Right lobe of liver (tissue), 6 donors: ENCODE results near the gene CDCP2. TPM values are rescaled to one million over a fixed set of nuclear protein-coding genes. Genes with fewer than 3 reads are reported as not detected.

Experiments used
- ATAC-seq, 4 donors: fragments of 200-7000 bp; cut with Tn5 transposase; one replicate each; pipeline ENCODE4 v1.9.1; 2020; ENCODE audit warnings: mild to moderate bottlenecking in 4 of 4, moderate library complexity in 4 of 4
- DNase-seq, 3 donors: peaks; one replicate each; pipeline ENCODE4 v3.0.0-alpha.2; 2020
- H3K27ac ChIP-seq, 3 donors: fragments of 200-600 bp; one replicate each; pipeline ENCODE4 v1.8.0; 2022
- H3K27me3 ChIP-seq, 2 donors: fragments of 200-600 bp; one replicate each; pipeline ENCODE4 v1.8.0; 2022
- H3K36me3 ChIP-seq, 4 donors: fragments of 200-600 bp; sonication (generic) in 1 of 4; one replicate each; pipeline versions ENCODE4 v1.5.1 to v1.8.0; 2017 to 2022; ENCODE audit warnings: control low read depth in 1 of 4
- H3K4me1 ChIP-seq, 4 donors: fragments of 200-600 bp; sonication (generic) in 1 of 4; one replicate each; pipeline versions ENCODE4 v1.5.1 to v1.8.0; 2017 to 2022; ENCODE audit warnings: control low read depth in 1 of 4
- H3K4me3 ChIP-seq, 3 donors: fragments of 200-600 bp; one replicate each; pipeline ENCODE4 v1.8.0; 2022
- H3K9me3 ChIP-seq, 4 donors: fragments of 200-600 bp; sonication (generic) in 1 of 4; one replicate each; pipeline versions ENCODE4 v1.5.1 to v1.8.0; 2017 to 2022; ENCODE audit warnings: control low read depth in 1 of 4
- POLR2A ChIP-seq: fragments of 450-650 bp; IDR thresholded peaks from one replicate; pipeline ENCODE4 v1.6.1; 2017; ENCODE audit warnings: antibody characterized with exemption, mild to moderate bottlenecking
- WGBS: methylation state at CpG from one replicate; pipeline ENCODE4 v1.1.6; 2018; ENCODE audit warnings: low coverage, low lambda C conversion rate; ENCODE audit not compliant: insufficient coverage; ENCODE audit errors: missing lambda C conversion rate; 5-methylcytosine and 5-hydroxymethylcytosine counted together
- intact Hi-C, 2 donors: fragments of 100-400 bp; cut with DNase I; formaldehyde crosslinking; loops; one replicate each; pipeline versions ENCODE4 v1.11.2 to v1.14.1; 2022
- total RNA-seq, 6 experiments: library from RNA; depleted of rRNA in 2 of 6; stranded (reverse); fragments of >200 nt in 2 of 6; fragmentation: NEBNext Ultra II Directional in 3 of 6; extraction: Animal tissue kit (Norgen Biotek cat#: 25700) in 3 of 6; gene quantifications; one replicate each; pipeline versions ENCODE4 v1.1.0 to v1.2.4, GENCODE V29; 2016 to 2023
- TF ChIP-seq, protein P1 (sequence below), 4 donors: fragments of 200-600 bp in 3 of 4; fragments of 450-650 bp in 1 of 4; IDR thresholded peaks; one replicate each; pipeline versions ENCODE4 v1.5.1 to v1.8.0; 2016 to 2022; ENCODE audit warnings: antibody characterized with exemption in 4 of 4, mild to moderate bottlenecking in 2 of 4
- donor health status: DM: no; HTN: yes; CAD: no.
- donor health status: DM: no; HTN: no; CAD: no.
- donor health status: DM: no; HTN: no; CAD: no.
- donor health status: DM: no; HTN: yes; CAD: no.
- donor health status: DM: no; HTN: yes; CAD: no.

Gene CDCP2
- total RNA-seq, 6 experiments from 2014 or later: not detected

GRCh38 chr1:54124472-54124871 is 28.3 kb downstream of the CDCP2 start:
- no peaks in the 10 kb centered on the region for H3K27me3 ChIP-seq
- intact Hi-C loops: loop anchor here in 1 of 2 donors (10.0 kb wide), 1 partner anchor 360 kb away; no protein-coding TSS in a partner anchor
- DNase-seq: no peak
- no peak for TF ChIP-seq POLR2A
- TF ChIP-seq, protein P1, sequence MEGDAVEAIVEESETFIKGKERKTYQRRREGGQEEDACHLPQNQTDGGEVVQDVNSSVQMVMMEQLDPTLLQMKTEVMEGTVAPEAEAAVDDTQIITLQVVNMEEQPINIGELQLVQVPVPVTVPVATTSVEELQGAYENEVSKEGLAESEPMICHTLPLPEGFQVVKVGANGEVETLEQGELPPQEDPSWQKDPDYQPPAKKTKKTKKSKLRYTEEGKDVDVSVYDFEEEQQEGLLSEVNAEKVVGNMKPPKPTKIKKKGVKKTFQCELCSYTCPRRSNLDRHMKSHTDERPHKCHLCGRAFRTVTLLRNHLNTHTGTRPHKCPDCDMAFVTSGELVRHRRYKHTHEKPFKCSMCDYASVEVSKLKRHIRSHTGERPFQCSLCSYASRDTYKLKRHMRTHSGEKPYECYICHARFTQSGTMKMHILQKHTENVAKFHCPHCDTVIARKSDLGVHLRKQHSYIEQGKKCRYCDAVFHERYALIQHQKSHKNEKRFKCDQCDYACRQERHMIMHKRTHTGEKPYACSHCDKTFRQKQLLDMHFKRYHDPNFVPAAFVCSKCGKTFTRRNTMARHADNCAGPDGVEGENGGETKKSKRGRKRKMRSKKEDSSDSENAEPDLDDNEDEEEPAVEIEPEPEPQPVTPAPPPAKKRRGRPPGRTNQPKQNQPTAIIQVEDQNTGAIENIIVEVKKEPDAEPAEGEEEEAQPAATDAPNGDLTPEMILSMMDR (IDR thresholded peaks at IDR 0.05): no peak
- WGBS: 20% methylated on average over 3 of the region's 9 CpGs
- peaks cover 0 to 5% (median 2%) of the 10 kb centered on the region in 4 donors for H3K4me1 ChIP-seq
- ATAC-seq: peak in 2 of 4 donors; percentile 15 to 20
- no peaks in the 10 kb centered on the region for H3K9me3 ChIP-seq
- H3K27ac ChIP-seq: no peak overlapping the region
- no peak overlapping the region for H3K4me3 ChIP-seq
- H3K36me3 ChIP-seq: no peaks in the 10 kb centered on the region

DNA sequence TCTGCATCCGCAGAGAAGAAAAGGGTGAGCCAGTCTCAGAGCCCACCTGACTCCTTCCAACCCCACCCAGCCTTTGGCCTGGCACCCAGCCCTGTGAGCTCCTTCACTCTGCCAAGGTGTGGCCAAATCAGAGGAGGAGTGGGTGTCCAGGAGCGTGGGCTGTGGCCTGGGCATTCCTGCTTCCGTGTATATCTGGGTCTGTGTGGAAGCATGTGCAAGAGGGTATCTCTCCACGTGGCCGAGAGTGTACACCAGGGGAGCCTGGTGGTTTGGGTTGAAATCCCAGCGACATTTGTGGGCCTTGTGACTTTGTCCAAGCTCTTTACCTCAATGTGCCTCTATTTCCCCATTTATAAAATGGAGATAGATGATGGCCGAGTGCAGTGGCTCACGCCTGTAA is 29.8 kb downstream of the CDCP2 start:
- no peak overlapping the region for H3K27ac ChIP-seq
- H3K27me3 ChIP-seq: no peaks in the 10 kb centered on the region
- TF ChIP-seq, protein P1 (IDR thresholded peaks at IDR 0.05): no peak
- no peak for TF ChIP-seq POLR2A
- 94% methylated on average over 2 of the region's 8 CpGs for WGBS
- H3K4me3 ChIP-seq: no peak overlapping the region
- peaks cover 0 to 5% (median 2%) of the 10 kb centered on the region in 4 donors for H3K4me1 ChIP-seq
- DNase-seq (no peak), ATAC-seq (no peak)
- no peaks in the 10 kb centered on the region for H3K36me3 ChIP-seq
- intact Hi-C loops: loop anchor here in 1 of 2 donors (10.0 kb wide), 1 partner anchor 362 kb away; no protein-coding TSS in a partner anchor
- H3K9me3 ChIP-seq: no peaks in the 10 kb centered on the region

GRCh38 chr1:54122135-54122751 is 30.6 kb downstream of the CDCP2 start:
- no peak for DNase-seq
- H3K27me3 ChIP-seq: no peaks in the 10 kb centered on the region
- H3K4me3 ChIP-seq: no peak overlapping the region
- intact Hi-C loops: loop anchor here in 1 of 2 donors (10.0 kb wide), 1 partner anchor 363 kb away; no protein-coding TSS in a partner anchor
- H3K9me3 ChIP-seq: no peaks in the 10 kb centered on the region
- ATAC-seq: no peak
- no peak overlapping the region for H3K27ac ChIP-seq
- peaks cover 0 to 5% (median 2%) of the 10 kb centered on the region in 4 donors for H3K4me1 ChIP-seq
- no peak for TF ChIP-seq POLR2A
- TF ChIP-seq, protein P1 (IDR thresholded peaks at IDR 0.05): no peak
- WGBS: 42% methylated on average over 2 of the region's 14 CpGs
- H3K36me3 ChIP-seq: no peaks in the 10 kb centered on the region

DNA sequence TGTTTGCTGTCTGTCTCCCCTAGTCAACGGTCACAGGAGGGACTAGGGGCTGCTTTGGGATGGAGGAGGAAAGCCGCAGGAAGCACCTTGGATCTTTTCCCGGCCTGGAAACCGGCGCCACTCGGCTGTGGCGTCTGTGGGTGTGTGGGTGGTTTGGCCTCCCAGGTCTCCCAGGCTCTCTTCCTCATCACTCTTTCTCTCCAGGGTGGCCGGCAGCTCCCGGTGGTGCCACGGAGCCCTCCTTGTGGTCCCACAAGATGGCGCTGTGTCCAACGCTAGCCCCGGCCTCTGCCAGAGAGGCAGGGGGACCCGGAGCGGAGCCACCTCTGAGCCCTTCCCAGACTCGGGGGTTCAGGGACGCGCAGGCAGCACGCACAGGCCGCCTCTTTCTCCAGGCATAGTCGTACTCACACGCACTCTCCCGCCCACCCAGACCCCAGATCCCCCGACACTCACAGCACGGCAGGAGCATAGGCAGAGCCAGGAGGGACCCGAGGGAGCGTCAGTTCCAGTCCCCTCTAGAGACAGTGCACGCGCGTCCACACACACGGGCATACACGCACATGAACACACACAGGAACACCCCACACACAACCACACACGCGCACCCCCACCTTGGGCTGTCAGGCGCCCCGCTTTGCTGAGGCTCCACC is 31.2 kb downstream of the CDCP2 start:
- 29% methylated on average over 13 of the region's 36 CpGs for WGBS

More for the DNA sequence above, 31.2 kb downstream of the CDCP2 start:
- H3K9me3 ChIP-seq: no peaks in the 10 kb centered on the region
- TF ChIP-seq POLR2A: no peak
- TF ChIP-seq, protein P1 (IDR thresholded peaks at IDR 0.05): peak; percentile 63 to 74 (median 68)
- intact Hi-C loops: loop anchor here in 1 of 2 donors (10.0 kb wide), 1 partner anchor 363 kb away; no protein-coding TSS in a partner anchor
- H3K27ac ChIP-seq: no peak overlapping the region
- peaks cover 0 to 5% (median 2%) of the 10 kb centered on the region in 4 donors for H3K4me1 ChIP-seq
- ATAC-seq (peak; percentile 77 to 83 (median 80)), DNase-seq (peak; percentile 75 to 79 (median 77))
- H3K36me3 ChIP-seq: no peaks in the 10 kb centered on the region
- no peaks in the 10 kb centered on the region for H3K27me3 ChIP-seq
- H3K4me3 ChIP-seq: no peak overlapping the region
